22Rv1 (cell line): Measurements from ENCODE around the gene MYPOP.
"Not testable (repeated sequence)": the region's sequence is repeated elsewhere in the genome, so short reads cannot be mapped to it uniquely, and the experiment has no call there.

ENCODE experiments used
- CTCF ChIP-seq: fragments of 450-650 bp; IDR thresholded peaks from 2 replicates; pipeline ENCODE4 v1.5.1; 2017; ENCODE audit warnings: mild to moderate bottlenecking
- ZFX ChIP-seq: fragments of 450-650 bp; IDR thresholded peaks from 2 replicates; pipeline ENCODE4 v1.6.1; 2017; ENCODE audit warnings: antibody characterized with exemption, borderline replicate concordance

GRCh38 chr19:45867241-45867640 lies 35.2 kb downstream of the MYPOP start:
- not testable (repeated sequence) for TF ChIP-seq CTCF, ZFX
